ENCODE data around the gene FAS. TPM values are rescaled to one million over a fixed set of nuclear protein-coding genes. Genes with fewer than 3 reads are reported as not detected.
A peak's percentile ranks its signal among the peaks of the same experiment; 100 is the strongest.

Gene FAS
- total RNA-seq, 2 experiments from 2014 or later = 7.7 to 19.2 TPM

GRCh38 chr10:88995156-88995876 is 4.7 kb downstream of the FAS start:
- H3K79me2 ChIP-seq (ENCODE audit: insufficient read depth, low read depth, low read length) = peaks cover 54% of the 10 kb centered on the region
- no peaks in the 10 kb centered on the region for H3K9me2 ChIP-seq (ENCODE audit: insufficient read depth, low read length)
- H2AFZ ChIP-seq (ENCODE audit: low read length) = peak overlapping the region; percentile 58
- H3K9me3 ChIP-seq (ENCODE audit: low read length) = no peaks in the 10 kb centered on the region
- no peaks in the 10 kb centered on the region for H4K20me1 ChIP-seq (ENCODE audit: insufficient read depth, low read length)
- no peaks in the 10 kb centered on the region for H3K36me3 ChIP-seq (ENCODE audit: insufficient read depth, low read length)
- H3K4me3 ChIP-seq (ENCODE audit: low read depth, low read length, poor library complexity, severe bottlenecking) = peak overlapping the region; percentile 47
- POLR2A ChIA-PET = interaction anchor here (0.5 to 6.7 kb wide), 11 partner anchors 8 to 251 kb away, joined by 3 to 49 read pairs (median 3); no protein-coding TSS in a partner anchor
- intact Hi-C loops (cut with micrococcal nuclease; ENCODE audit: unreplicated experiment) = loop anchor here (10.0 kb wide), 4 partner anchors 611 to 1901 kb away; partner anchors contain the start of genes GLUD1, KIF20B and SHLD2
- peaks cover 73% of the 10 kb centered on the region for H3K4me1 ChIP-seq (ENCODE audit: insufficient read depth, low read length, poor library complexity, severe bottlenecking)
- DNase-seq (ENCODE audit: low spot score) = no peak
- CTCF ChIA-PET (ENCODE audit: unreplicated experiment) = no interaction called here
- peak overlapping the region; percentile 63 for H3K27ac ChIP-seq (ENCODE audit: low read depth, low read length, poor library complexity, severe bottlenecking)
- peak overlapping the region; percentile 64 for H3K4me2 ChIP-seq (ENCODE audit: low read length)
- TF ChIP-seq CTCF (conservative IDR thresholded peaks at IDR 0.05; ENCODE audit: low read length) (no peak), EZH2phosphoT487 (IDR thresholded peaks at IDR 0.05; ENCODE audit: borderline replicate concordance, low read depth, low read length) (no peak)
- no TSS peak for BruUV-seq (replicated peaks)

GRCh38 chr10:88996927-88997326 is 6.3 kb downstream of the FAS start:
- Histone ChIP-seq H3K9me2 (ENCODE audit: insufficient read depth, low read length) (no peaks in the 10 kb centered on the region), H3K36me3 (ENCODE audit: insufficient read depth, low read length) (no peaks in the 10 kb centered on the region), H4K20me1 (ENCODE audit: insufficient read depth, low read length) (no peaks in the 10 kb centered on the region), H3K9me3 (ENCODE audit: low read length) (no peaks in the 10 kb centered on the region), H3K4me2 (ENCODE audit: low read length) (peak overlapping the region; percentile 64), H3K27ac (ENCODE audit: low read depth, low read length, poor library complexity, severe bottlenecking) (peak overlapping the region; percentile 63), H3K79me2 (ENCODE audit: insufficient read depth, low read depth, low read length) (peaks cover 54% of the 10 kb centered on the region), H3K4me1 (ENCODE audit: insufficient read depth, low read length, poor library complexity, severe bottlenecking) (peaks cover 86% of the 10 kb centered on the region), H2AFZ (ENCODE audit: low read length) (peak overlapping the region; percentile 1; the same call in 1 of the 2 replicates), H3K4me3 (ENCODE audit: low read depth, low read length, poor library complexity, severe bottlenecking) (peak overlapping the region; percentile 21)
- no peak for TF ChIP-seq CTCF (conservative IDR thresholded peaks at IDR 0.05; ENCODE audit: low read length)
- no peak for TF ChIP-seq EZH2phosphoT487 (IDR thresholded peaks at IDR 0.05; ENCODE audit: borderline replicate concordance, low read depth, low read length)
- DNase-seq (ENCODE audit: low spot score) = peak; percentile 58
- intact Hi-C loops (cut with micrococcal nuclease; ENCODE audit: unreplicated experiment) = loop anchor here (10.0 kb wide), 4 partner anchors 612 to 1902 kb away; partner anchors contain the start of genes GLUD1, KIF20B and SHLD2
- CTCF ChIA-PET (ENCODE audit: unreplicated experiment) = no interaction called here
- BruUV-seq (replicated peaks) = no TSS peak
- POLR2A ChIA-PET = interaction anchor here (0.6 to 2.3 kb wide), 7 partner anchors 9 to 161 kb away, joined by 3 to 8 read pairs (median 4); no protein-coding TSS in a partner anchor
